GM23248 (cell line): Measurements from ENCODE around the gene DAZ1.
"Not testable (repeated sequence)": the region's sequence is repeated elsewhere in the genome, so short reads cannot be mapped to it uniquely, and the experiment has no call there.

Source experiments
- EZH2 ChIP-seq: fragments of 200-600 bp; sonication (generic); IDR thresholded peaks from 2 replicates; pipeline ENCODE4 v1.6.1; 2018; ENCODE audit warnings: antibody characterized with exemption, mild to moderate bottlenecking; ENCODE audit not compliant: insufficient read depth, poor library complexity, severe bottlenecking
- EZH2phosphoT487 ChIP-seq: fragments of 200-600 bp; sonication (generic); IDR thresholded peaks from 2 replicates; pipeline ENCODE4 v1.6.1; 2018; ENCODE audit warnings: antibody characterized with exemption, moderate library complexity, mild to moderate bottlenecking, low read depth; ENCODE audit not compliant: insufficient read depth

GRCh38 chrY:23209802-23210495, 11.1 kb upstream of the DAZ1 start:
- not testable (repeated sequence) for TF ChIP-seq EZH2phosphoT487, EZH2
